Measurements from ENCODE around the gene ZNF408.
"Not testable (repeated sequence)": the region's sequence is repeated elsewhere in the genome, so short reads cannot be mapped to it uniquely, and the experiment has no call there.

ZNF408 gene

DNA sequence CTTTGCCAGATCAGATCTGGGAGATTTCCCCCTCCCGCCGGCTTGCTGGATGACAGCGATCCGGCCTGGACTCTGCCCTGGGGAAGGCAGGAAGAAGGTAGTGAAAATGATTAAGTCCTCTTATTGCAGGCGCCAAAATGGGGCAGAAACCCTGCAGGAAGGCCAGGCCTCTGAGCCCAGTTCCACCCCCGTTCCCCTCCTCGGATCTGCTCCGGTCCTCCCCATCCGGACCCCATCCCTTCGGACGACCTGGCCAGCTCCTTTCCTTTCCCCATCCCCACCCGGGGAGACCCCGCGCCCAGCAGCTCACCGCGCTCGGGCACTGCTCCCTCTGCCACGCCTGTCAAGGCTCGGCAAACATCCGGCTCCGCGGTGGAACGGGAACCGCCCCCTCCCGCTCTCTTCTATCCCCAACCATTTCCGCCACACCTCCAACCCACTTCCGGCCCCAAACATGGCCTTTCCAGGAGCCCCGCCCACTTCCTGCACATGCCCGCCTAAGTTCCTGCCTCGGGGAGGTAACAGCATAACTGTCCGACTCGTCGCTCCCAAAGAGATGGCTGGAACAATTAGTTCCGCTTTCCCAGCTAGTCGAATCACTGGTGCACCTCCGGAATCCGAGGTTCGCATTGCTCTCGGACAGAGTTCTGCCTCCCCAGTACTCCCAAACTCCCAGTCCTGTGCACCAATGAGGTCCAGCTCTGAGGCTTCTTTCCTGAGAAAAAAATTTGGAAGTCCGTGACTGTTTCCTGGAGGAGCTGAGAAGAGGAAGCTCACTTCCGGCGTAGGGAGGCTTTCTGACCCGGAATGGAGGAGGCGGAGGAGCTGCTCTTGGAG is at the start of gene ZNF408, which contains the start of gene ARHGAP1:
Gene ZNF408 (plus strand): TSS at position 791 of the 837 bp plus-strand sequence. CDS start 17 bp downstream, at position 808.
Gene ARHGAP1 (minus strand): TSS at position 379 of the 837 bp plus-strand sequence. CDS start 4,512 bp downstream, outside the sequence.
- peak; percentile 99 for DNase-seq (ENCODE audit: low spot score)

- DNase-seq (ENCODE audit: low spot score), result no peak
Observed at GRCh38 chr11:46655631-46656030, 45.2 kb upstream of the ZNF408 start.

- DNase-seq (ENCODE audit: low spot score), result no peak
Observed at GRCh38 chr11:46657186-46657585, 43.6 kb upstream of the ZNF408 start.

- no peak for DNase-seq (ENCODE audit: low spot score)
Observed at GRCh38 chr11:46658259-46658658, 42.6 kb upstream of the ZNF408 start.

GRCh38 chr11:46659908-46660307 is 40.9 kb upstream of the ZNF408 start:
- DNase-seq (ENCODE audit: low spot score), result no peak

DNA sequence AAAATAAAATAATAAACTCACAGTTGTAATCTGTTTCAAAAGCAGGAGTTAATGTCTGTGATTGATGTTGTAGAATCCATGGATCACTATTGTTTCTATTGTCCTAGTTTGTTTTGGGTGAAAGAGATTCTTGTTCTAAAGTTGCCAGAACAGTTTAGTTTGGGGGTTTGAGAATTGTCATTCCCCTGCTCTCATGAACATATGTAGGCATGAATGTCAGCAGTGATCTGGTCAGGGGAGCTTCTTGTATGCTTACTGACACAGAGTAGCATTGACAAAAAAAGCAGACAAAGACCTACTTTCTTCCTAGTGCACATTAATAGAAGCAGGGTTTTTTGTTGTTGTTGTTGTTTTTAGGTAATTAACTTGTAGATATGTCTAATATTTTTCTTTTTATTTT is 39.0 kb upstream of the ZNF408 start:
- no peak for DNase-seq (ENCODE audit: low spot score)

DNA sequence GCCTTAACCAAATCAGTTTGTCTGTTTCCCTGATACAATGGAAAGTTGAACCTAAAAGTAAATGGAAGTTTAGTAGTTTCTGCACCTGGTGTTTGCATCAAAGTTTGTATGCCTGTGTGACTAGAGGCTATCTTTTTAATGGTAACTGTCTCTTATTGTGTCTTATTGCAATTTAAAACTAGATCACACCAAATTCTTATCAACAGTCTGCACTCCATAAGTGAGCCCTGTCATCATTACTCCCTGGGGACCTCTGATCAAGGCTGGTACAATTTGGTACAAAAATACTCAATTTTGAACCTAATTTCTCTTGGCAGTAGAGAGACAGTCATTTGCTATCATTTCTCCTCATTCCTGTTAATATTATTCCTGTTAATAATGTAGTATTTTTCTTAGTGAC is 38.5 kb upstream of the ZNF408 start:
- no peak for DNase-seq (ENCODE audit: low spot score)

DNA sequence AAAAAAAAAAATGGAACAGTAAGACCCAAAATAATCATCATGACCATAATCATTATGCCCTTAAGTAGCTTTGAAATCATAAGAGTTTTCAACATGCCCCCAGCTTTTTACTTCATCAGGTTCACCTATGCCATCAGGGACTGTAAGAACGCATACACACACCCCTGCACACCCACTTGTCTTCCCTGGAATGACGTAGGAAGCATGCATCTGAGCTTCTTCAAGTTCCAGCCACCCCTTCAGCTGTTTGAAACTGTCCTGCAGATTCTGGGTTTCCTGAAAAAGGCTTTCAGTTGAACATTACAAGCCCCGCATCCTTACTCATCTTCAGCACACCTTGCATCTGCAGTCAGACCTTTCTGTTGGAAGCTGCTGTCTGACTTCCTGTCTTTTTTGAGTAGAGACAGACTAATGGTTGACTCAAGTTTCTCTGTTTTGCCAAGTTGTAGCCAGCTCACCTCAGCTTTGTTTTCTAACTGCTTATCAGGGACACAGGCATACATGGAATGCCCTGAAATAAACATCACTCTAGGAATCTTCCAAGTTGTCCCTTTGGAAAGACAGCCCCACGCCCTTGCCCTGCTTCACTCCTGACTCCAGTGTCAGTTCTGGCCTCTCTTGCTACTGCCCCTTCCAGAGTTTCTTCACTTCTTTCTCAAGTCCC is 37.4 kb upstream of the ZNF408 start:
- no peak for DNase-seq (ENCODE audit: low spot score)

GRCh38 chr11:46664612-46665011 is 36.2 kb upstream of the ZNF408 start:
- no peak for DNase-seq (ENCODE audit: low spot score)

- no peak for DNase-seq (ENCODE audit: low spot score)
Observed at GRCh38 chr11:46665356-46665755, 35.5 kb upstream of the ZNF408 start.

DNA sequence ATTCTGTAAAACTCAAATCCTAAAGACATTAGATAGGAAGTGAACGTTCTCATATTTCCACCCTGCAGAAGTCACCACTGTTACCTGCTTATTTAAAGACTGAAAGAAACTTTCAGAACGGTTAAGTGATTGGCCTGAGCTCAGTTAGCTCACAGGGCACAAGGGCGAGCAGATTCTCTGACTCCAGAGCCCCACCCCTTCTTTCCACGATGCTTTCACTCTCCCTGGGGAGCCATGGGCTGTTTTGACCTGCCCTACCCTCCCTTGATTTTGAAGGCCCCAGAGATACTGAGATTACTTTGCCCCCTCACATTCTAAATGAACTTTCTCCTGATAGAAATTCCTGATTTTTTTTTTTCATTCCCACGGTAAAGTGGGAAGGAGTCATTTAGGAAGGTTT is 34.3 kb upstream of the ZNF408 start:
- DNase-seq (ENCODE audit: low spot score), result no peak

DNA sequence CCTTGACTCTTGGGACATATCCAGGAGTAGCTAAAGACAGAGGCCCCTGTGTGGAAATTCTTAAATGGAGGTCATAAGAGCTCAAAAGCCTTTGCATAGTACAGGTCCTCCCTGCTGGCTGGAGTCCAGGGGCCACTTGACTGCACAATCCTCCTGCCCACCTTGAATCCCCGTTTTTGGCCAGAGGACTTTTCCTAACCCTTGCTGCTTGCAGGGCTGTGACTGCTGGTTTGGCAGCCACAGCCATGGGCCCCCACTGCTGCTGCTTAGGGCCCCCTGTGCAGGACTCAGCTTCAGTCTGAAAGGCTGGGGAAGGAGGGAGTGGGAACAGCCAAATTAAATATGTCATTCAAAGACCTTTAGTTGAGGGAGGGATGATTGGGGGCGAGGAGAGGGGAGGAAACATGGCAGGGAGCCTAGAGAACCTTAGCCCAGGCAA is 33.8 kb upstream of the ZNF408 start:
- no peak for DNase-seq (ENCODE audit: low spot score)

DNA sequence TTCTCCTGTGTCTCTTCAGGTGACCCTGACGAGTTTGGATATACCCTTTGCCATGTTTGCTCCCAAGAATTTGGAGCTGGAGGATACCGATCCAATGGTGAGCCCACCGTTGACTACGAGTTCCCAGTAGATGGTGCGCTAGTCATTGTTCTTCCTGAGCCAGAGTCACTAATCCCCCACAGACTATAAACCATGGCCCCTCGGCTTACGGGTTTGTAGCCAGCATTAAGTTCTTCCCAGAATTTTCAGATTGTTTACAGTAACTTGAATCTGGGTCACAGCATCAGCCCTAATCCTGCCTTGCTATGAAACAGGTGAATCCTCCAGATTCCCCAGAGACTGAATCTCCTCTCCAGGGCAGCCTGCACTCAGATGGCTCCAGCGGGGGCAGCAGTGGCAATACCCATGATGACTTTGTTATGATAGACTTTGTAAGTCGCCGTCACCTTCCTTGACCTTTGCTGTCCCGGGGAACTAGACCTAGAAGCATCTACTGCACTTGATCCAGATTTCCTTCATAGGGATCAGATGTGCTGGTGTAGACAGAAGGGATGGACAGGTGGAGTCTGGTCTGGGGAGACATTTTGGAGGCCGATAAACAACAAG is 32.2 kb upstream of the ZNF408 start:
- DNase-seq (ENCODE audit: low spot score), result no peak

- no peak for DNase-seq (ENCODE audit: low spot score)
Observed at GRCh38 chr11:46669711-46670139, 31.1 kb upstream of the ZNF408 start.

- not testable (repeated sequence) for DNase-seq (ENCODE audit: low spot score)
Observed at GRCh38 chr11:46670521-46670920, 30.3 kb upstream of the ZNF408 start.

DNA sequence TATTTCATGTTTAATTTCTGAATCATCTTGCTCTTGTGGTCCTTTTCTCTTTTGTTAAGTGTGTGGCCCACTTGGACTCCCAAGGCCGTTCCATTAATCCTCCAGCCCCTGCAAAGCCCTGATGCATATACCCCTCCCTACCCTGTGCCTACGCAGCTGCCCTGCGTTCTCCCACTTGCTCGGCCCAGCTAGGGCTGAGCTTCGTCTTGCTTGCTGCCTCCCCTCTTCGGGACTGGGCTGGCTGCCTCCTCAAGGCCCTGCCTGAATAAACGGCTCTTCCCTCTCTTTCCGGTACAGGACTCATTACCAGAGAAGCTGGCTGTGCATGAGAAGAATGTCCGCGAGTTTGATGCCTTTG is 28.9 kb upstream of the ZNF408 start:
- no peak for DNase-seq (ENCODE audit: low spot score)

DNA sequence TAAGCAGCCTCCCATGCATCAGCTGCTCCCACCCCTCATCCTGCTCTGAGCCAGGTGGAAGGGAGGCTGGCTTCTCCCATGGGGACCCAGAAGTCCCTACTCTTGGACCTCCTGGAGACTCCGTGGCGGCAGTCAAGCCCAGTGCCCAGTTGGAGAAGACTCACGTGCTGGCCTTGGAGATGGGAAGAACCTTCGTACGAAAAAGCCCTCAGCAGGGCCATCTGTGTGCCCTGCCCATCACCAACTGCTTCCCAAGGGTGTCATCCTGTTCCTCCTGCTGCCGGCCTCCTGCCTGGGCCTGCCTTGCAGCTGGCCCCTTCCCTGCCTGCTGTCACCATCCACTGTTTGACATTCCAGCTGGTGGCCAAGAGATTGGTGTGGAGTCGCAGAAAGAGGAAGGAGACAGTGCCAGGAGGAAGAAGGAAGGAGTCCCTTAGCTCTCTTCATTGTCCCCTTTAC is 28.4 kb upstream of the ZNF408 start:
- no peak for DNase-seq (ENCODE audit: low spot score)

DNA sequence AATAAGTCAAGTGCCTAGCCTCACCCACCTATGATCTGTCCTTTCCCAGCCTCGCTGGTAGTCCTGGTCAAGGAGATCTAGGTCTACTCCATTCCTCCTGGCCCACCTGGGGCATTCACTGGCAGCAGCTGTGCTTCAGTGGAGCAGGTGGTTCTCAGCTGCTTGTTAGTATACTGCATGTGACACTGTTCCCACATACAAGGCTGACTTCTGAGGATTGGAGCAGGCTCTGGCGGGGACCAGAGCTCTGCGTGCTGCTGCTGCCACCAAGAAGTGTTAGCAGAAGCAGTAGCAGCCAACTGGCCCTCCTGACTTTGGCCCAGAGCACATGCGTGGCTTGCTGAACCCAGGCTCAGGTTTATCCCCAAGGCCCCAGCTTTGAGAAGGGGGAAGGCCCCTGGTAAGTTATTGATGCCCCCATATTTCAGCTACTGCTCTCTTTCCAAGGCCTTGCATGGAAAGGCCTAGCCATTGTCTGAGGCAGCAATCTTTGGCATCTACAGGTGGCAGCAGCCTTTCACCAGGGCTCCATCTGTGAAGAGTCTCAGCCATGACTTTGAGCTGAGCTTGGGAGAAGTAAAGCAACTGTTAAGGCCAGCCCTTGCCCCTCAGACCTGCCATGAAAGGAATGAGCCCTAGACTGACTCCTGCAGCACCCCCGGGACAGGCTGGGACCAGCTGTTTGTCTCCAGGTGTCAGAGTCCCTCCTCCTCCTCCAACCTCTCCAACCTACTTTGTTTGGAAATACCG is 26.9 kb upstream of the ZNF408 start:
- no peak for DNase-seq (ENCODE audit: low spot score)

DNA sequence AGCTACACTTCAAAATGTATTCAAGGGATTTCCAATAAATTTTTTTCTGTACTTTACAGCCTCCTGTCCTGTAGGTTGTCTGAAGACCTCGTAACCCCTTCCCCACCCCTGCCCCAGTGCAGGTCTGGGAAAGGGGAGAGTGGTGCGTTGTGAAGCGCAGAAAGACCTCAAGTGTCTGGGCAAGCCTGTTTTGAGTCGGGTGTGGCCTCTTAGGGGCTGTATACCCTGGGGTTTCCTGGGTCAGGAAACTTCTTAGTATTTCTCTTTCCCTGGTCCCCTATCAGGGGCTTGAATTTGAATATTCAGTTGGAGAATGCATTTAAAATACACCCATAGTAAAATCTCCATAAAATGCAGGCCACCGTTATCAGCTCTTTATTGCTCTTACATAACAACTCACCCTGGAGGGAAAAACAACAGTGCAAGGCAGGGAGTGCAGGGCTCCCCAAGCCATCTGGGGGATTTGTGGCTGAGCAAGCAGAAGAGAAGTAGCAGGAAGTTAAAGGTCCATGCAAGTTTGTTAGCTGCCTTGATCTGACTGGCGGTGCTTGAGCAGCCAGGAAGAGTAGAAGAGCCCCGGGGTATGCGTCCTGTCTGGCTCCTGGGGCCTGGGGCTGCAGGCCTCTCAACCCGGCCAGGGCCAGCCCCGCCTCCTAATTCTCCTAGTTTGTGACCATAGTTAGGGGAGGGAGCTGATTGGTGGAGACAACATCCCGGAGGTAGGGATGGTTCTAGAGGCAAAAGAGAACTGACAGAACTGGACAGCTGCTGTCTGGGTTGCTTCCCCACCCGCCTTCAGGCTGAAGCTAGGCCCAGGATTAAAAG is 26.2 kb upstream of the ZNF408 start:
- no peak for DNase-seq (ENCODE audit: low spot score)

GRCh38 chr11:46675288-46675851 is 25.5 kb upstream of the ZNF408 start:
- DNase-seq (ENCODE audit: low spot score), result no peak

DNA sequence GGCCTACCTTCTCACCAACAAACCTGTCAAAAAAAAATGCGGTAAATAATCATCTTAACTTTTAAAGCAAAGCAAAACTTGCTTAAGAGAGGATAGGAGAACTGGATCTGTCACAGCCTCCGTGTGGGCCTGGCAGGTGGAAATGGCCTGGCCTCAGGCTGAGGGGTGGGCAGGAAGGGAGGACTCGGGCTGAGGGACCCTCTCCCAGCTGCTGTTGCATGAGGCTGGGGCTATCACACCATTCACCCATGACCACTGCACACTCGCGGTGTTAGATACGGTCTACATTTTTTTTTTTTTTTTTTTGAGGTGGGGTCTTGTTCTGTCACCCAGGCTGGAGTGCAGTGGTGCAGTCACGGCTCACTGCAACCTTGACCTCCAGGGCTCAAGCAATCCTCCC is 24.9 kb upstream of the ZNF408 start:
- no peak for DNase-seq (ENCODE audit: low spot score)

All from cerebellar cortex (tissue), 1 donor.